NCI-H2107 (cell line): Measurements from ENCODE around the gene DEPDC5.
"Not testable (repeated sequence)": the region's sequence is repeated elsewhere in the genome, so short reads cannot be mapped to it uniquely, and the experiment has no call there.

Experiments
- DNase-seq: peaks from one replicate; lab custom pipeline; 2025; lab: John Stamatoyannopoulos, UW

DEPDC5 gene

DNA sequence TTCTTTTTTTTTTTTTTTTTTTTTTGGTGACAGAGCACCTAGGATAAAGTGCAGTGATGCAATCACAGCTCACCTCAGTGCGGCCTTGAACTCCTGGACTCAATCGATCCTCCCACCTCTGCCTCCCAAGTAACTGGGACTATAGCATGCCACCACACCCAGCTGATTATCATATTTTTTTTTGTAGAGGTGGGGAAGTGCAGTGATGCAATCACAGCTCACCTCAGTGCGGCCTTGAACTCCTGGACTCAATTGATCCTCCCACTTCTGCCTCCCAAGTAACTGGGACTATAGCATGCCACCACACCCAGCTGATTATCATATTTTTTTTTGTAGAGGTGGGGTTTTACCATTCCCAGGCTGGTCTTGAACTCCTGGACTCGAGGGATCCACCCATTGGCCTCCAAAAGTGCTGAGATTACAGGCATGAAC lies 61.6 kb downstream of the DEPDC5 start:
- DNase-seq: not testable (repeated sequence)

GRCh38 chr22:31816750-31817149 lies 62.9 kb downstream of the DEPDC5 start:
- DNase-seq: no peak

- no peak for DNase-seq
Observed at GRCh38 chr22:31818481-31819392, 64.9 kb downstream of the DEPDC5 start.

DNA sequence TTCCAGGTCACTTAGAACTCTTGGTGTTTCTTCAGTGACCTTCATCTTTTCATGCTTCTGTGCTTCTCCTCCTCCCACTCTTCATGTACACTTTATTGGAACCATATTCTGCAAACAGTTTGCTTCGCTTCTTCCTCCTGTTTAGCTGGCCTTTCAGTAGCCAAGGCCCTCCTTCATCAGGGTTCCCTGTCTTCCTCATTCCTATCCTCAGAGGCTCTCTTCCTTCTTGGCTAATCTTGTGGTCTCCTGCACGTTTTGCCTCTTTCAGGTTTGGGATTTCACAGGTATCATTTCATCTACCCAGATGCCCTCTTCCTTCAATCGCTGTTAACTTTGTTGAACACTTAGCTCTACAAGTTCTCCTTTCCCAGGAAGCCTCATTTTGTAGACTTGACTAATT lies 66.8 kb downstream of the DEPDC5 start:
- no peak for DNase-seq

GRCh38 chr22:31821572-31821971 lies 67.8 kb downstream of the DEPDC5 start:
- no peak for DNase-seq

DNA sequence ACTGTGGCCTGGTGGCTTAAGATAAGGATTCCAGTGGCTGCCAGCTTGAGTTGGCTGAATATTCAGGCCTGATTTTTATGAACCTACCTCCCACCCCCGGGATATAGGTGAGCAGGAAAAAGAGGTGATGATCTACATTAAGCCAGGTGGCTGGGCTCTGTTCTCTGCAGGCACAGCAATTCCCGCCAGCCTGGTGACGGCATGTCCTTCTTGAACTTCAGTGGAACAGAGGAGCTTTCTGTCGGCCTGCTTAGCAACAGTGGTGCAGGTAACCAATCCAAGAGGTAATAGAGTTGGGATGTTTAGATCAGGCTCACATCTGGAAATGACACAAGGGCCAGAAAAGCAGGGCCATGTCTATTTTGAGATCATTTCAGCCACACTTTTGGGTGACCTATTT lies 68.7 kb downstream of the DEPDC5 start:
- no peak for DNase-seq

- no peak for DNase-seq
Observed at GRCh38 chr22:31825513-31825912, 71.7 kb downstream of the DEPDC5 start.

DNA sequence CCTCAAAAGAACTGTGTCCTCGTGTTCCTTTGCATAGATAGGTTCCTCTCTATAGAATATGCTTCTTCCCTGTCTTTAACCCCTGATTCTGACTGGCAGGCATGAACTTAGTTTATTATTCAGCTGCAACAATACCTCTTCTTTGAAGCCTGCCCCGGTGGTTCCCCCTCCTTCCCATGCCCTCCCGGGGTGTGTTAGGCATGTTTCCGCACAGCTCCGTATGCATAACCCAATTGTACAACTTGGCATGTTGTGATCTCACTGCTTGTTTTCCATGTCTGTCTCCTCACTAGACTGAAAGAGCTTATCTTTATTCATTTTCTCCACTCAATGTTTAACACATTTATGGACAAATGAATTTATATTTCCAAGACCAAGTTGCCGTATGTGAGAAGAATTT lies 72.6 kb downstream of the DEPDC5 start:
- no peak for DNase-seq

DNA sequence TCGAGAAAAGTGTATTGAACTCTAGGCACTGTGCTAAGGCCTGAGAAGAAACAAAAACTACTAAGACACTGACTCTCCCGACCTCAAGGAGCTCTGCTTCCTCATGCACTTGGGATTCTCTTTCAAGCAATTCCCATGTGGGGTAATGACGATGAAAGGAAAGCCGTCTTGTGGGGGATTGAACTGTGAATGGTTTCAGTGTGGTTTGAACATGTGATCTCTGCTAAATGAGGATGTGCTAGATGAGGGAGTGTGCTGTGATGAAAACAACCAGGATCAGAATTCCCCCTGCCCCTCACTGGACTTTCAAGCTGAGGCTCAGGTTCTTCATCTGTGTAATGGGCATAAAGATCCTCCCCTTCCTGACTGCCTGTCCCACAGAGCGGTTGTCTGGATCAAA lies 74.9 kb downstream of the DEPDC5 start:
- DNase-seq: no peak

- DNase-seq: no peak
Observed at GRCh38 chr22:31829505-31829904, 75.7 kb downstream of the DEPDC5 start.

DNA sequence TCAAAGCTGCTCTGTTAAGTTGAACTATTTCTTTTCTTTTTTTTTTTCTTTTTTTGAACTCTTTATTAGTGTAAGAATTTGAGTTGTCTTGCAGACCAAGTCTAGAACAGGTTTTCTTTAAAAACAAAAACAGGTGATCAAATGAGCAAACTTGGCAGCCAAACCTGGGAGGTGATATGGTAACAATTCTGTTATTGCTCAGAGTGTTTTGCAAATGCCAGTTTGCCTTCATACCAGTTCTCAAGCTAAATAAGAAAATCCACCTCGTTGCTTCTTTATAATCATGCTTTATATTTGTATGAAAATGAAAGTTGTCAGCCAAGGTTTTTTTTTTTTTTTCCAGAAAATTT lies 76.9 kb downstream of the DEPDC5 start:
- DNase-seq: no peak

DNA sequence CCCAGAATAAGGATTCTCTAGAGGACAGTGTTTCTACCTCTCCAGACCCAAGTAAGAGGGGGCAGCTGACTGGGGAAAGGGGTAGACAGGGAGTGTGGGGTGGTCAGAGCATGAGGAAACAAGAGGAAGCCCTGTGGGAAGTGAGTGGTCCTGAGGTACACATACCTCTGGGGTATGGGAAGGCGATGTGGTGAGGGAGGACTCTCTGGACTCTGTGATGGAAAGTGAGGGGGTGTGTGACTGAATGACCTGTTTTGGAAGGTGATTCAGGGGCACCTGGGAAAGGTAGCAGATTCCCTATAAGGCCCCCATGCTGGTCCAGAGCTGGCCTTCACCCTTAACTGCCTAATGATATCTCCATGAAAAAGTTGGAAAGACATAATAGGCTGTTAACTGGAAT lies 80.1 kb downstream of the DEPDC5 start:
- DNase-seq: no peak

GRCh38 chr22:31836010-31836409 lies 82.2 kb downstream of the DEPDC5 start:
- DNase-seq: no peak

- no peak for DNase-seq
Observed at GRCh38 chr22:31838917-31839316, 85.1 kb downstream of the DEPDC5 start.

GRCh38 chr22:31839986-31840385 lies 86.2 kb downstream of the DEPDC5 start:
- DNase-seq: no peak

DNA sequence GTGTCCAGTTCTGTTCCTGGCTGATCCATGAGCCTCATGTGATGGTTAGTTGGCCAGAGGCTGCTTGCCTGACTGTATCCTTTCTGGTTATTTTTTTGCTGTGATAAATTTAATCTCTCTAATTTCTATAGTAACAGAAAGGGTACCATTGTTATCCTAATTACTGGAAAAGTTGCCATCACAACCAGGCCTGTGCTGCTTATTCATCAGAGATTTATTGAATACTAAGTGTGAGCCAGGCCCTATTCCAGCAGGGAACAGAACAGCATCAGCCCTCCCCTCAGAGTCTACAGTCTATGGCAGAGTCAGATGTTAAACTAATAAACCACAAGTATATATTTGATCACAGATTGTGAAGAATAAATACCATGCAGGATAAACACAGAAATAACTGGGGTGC lies 86.8 kb downstream of the DEPDC5 start:
- DNase-seq: no peak

GRCh38 chr22:31841078-31841827 lies 87.4 kb downstream of the DEPDC5 start:
- no peak for DNase-seq

DNA sequence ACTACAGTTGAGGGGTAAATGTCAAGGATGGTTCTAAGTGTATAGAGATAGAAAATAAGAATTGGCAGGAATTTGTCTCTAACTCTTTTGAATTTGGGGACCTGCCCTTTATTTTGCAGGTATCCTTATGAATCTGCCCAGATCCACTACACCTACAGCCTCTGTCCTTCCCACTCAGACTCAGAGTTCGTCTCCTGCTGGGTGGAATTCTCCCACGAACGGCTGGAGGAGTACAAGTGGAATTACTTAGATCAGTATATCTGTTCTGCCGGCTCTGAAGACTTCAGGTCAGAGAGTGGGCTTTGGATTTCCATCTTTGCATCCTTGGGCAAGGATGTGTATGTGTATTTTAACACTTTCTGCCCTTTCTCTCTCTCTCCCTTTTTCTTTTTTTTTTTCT lies 89.7 kb downstream of the DEPDC5 start:
- DNase-seq: no peak

- no peak for DNase-seq
Observed at GRCh38 chr22:31844941-31845340, 91.1 kb downstream of the DEPDC5 start.

- no peak for DNase-seq
Observed at GRCh38 chr22:31846161-31847115, 92.6 kb downstream of the DEPDC5 start.

GRCh38 chr22:31848411-31848810 lies 94.6 kb downstream of the DEPDC5 start:
- DNase-seq: no peak

- no peak for DNase-seq
Observed at GRCh38 chr22:31850135-31850534, 96.3 kb downstream of the DEPDC5 start.
